Osteoblast (primary cell): ENCODE results near the gene NELL1. TPM values are rescaled to one million over a fixed set of nuclear protein-coding genes. Genes with fewer than 3 reads are reported as not detected.

ENCODE experiments used
- DNase-seq: peaks from one replicate; pipeline ENCODE4 v3.0.0; 2011; ENCODE audit warnings: low spot score, mixed read lengths; ENCODE audit not compliant: insufficient read length; ENCODE audit errors: missing footprints
- H2AFZ ChIP-seq: 2 replicates; pipeline ENCODE4 v1.6.0; 2011; ENCODE audit warnings: mild to moderate bottlenecking, low read length
- H3K27ac ChIP-seq: 2 replicates; pipeline ENCODE4 v1.5.1; 2011; ENCODE audit warnings: mild to moderate bottlenecking, low read depth, low read length, moderate library complexity
- H3K27me3 ChIP-seq: 2 replicates; pipeline ENCODE4 v1.6.0; 2012; ENCODE audit warnings: mild to moderate bottlenecking, control low read depth, inconsistent platforms, low read length, moderate library complexity; ENCODE audit not compliant: insufficient read depth
- H3K36me3 ChIP-seq: 2 replicates; pipeline ENCODE4 v1.5.1; 2011; ENCODE audit warnings: mild to moderate bottlenecking, low read length, control low read depth, moderate library complexity; ENCODE audit not compliant: insufficient read depth
- H3K4me1 ChIP-seq: 2 replicates; pipeline ENCODE4 v1.5.1; 2011; ENCODE audit warnings: mild to moderate bottlenecking, low read length, control low read depth, moderate library complexity; ENCODE audit not compliant: insufficient read depth
- H3K4me2 ChIP-seq: 2 replicates; pipeline ENCODE4 v1.6.0; 2011; ENCODE audit warnings: mild to moderate bottlenecking, low read length; ENCODE audit not compliant: insufficient read depth
- H3K4me3 ChIP-seq: fragments of 200-600 bp; sonication (generic); 3 replicates; pipeline ENCODE4 v1.5.1; 2012; ENCODE audit warnings: mild to moderate bottlenecking, low read length, inconsistent platforms; ENCODE audit not compliant: insufficient read depth
- H3K79me2 ChIP-seq: 2 replicates; pipeline ENCODE4 v1.6.0; 2012; ENCODE audit warnings: mild to moderate bottlenecking, low read length, control low read depth, inconsistent platforms; ENCODE audit not compliant: insufficient read depth
- H3K9me3 ChIP-seq: 2 replicates; pipeline ENCODE4 v1.5.1; 2011; ENCODE audit warnings: low read depth, low read length, control low read depth
- H4K20me1 ChIP-seq: 2 replicates; pipeline ENCODE4 v1.6.0; 2012; ENCODE audit warnings: mild to moderate bottlenecking, low read length, control low read depth; ENCODE audit not compliant: insufficient read depth
- CTCF ChIP-seq: IDR thresholded peaks from 2 replicates; pipeline ENCODE4 v1.5.1; 2011; ENCODE audit warnings: mild to moderate bottlenecking, low read depth, low read length, moderate library complexity; ENCODE audit errors: extremely low read depth
- total RNA-seq: library from RNA; depleted of rRNA; stranded (reverse); fragments of >200 nt; gene quantifications from 2 replicates; pipeline ENCODE4 v1.2.3, GENCODE V29; 2012

Gene NELL1
- total RNA-seq, 1 donor, result not detected

GRCh38 chr11:21040630-21041029 lies 371.2 kb downstream of the NELL1 start:
- Histone ChIP-seq H2AFZ (no peak overlapping the region), H3K27me3 (no peaks in the 10 kb centered on the region), H3K36me3 (no peaks in the 10 kb centered on the region), H3K4me3 (no peak overlapping the region), H3K27ac (no peak overlapping the region), H3K4me2 (no peak overlapping the region), H3K9me3 (no peaks in the 10 kb centered on the region), H3K4me1 (no peaks in the 10 kb centered on the region), H3K79me2 (no peaks in the 10 kb centered on the region), H4K20me1 (no peaks in the 10 kb centered on the region)
- no peak for DNase-seq
- TF ChIP-seq CTCF, result no peak

- no peaks in the 10 kb centered on the region for H3K79me2 ChIP-seq
- no peak for DNase-seq
- no peaks in the 10 kb centered on the region for H3K4me1 ChIP-seq
- no peak overlapping the region for H3K4me2 ChIP-seq
- no peaks in the 10 kb centered on the region for H3K36me3 ChIP-seq
- no peak overlapping the region for H2AFZ ChIP-seq
- H3K27ac ChIP-seq, result no peak overlapping the region
- no peaks in the 10 kb centered on the region for H3K9me3 ChIP-seq
- TF ChIP-seq CTCF, result no peak
- H3K27me3 ChIP-seq, result no peaks in the 10 kb centered on the region
- no peaks in the 10 kb centered on the region for H4K20me1 ChIP-seq
- no peak overlapping the region for H3K4me3 ChIP-seq
These were observed 379.2 kb downstream of the NELL1 start for GRCh38 chr11:21048626-21049025.

DNA sequence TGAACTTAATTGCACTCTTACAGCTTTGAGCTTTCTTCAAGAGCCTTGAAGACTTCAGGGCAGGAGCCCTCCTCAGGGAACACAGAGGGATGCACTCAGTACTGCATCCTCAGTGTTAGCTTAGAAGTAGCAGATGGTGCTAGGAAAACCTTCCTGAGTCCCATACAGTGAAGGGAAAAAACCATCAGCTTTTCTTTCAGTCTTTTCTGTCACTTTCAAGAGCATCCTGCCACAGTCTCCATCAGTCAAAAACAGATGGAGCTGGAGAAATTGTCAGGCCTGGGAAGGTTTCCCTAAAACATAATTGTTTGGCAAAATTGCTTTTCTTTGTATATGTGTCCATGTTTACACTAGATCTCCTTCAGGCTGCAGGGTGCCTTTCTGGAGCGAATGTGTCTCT lies 384.1 kb downstream of the NELL1 start:
- Histone ChIP-seq H3K79me2 (no peaks in the 10 kb centered on the region), H3K36me3 (no peaks in the 10 kb centered on the region), H2AFZ (no peak overlapping the region), H3K27me3 (no peaks in the 10 kb centered on the region), H4K20me1 (no peaks in the 10 kb centered on the region), H3K4me1 (no peaks in the 10 kb centered on the region), H3K9me3 (no peaks in the 10 kb centered on the region), H3K4me3 (no peak overlapping the region), H3K27ac (no peak overlapping the region), H3K4me2 (no peak overlapping the region)
- TF ChIP-seq CTCF, result no peak
- no peak for DNase-seq

DNA sequence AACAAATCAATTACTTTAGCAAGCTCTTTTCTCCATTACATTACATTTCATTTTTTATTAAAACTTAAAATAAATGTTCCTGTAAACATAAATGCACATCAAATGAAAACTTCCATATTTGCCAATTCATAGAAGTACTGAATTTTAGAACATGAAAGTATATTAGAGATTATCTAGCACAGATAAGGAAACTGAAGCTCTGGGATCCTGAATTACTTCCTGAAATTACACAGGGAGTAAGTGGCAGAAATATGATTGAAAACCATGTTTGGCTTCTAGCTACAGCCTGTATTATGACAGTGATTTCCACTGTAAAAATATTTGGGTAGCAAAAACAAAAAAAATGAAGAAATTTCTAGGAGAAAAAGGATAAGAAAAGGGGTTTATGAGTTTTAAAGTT lies 387.3 kb downstream of the NELL1 start:
- H3K4me3 ChIP-seq, result no peak overlapping the region
- no peak overlapping the region for H2AFZ ChIP-seq
- no peaks in the 10 kb centered on the region for H3K9me3 ChIP-seq
- no peaks in the 10 kb centered on the region for H3K36me3 ChIP-seq
- no peaks in the 10 kb centered on the region for H3K79me2 ChIP-seq
- H3K4me1 ChIP-seq, result no peaks in the 10 kb centered on the region
- no peak overlapping the region for H3K4me2 ChIP-seq
- no peak for DNase-seq
- no peak overlapping the region for H3K27ac ChIP-seq
- TF ChIP-seq CTCF, result no peak
- H3K27me3 ChIP-seq, result no peaks in the 10 kb centered on the region
- no peaks in the 10 kb centered on the region for H4K20me1 ChIP-seq
